MCF 10A (cell line): ENCODE results near the gene ETV5. TPM values are rescaled to one million over a fixed set of nuclear protein-coding genes. Genes with fewer than 3 reads are reported as not detected.

Experiments used
- BruUV-seq: library from RNA; stranded (reverse); fragments of 400-500 nt; replicated peaks from 2 replicates; lab custom pipeline; 2021; lab: Mats Ljungman, UMichigan
- CTCF ChIA-PET: fragments of 300-600 bp; sonication (Branson Sonifier 250); formaldehyde crosslinking; extraction: SDS; loops from one replicate; lab custom pipeline; 2021; ENCODE audit warnings: antibody characterized with exemption, inconsistent platforms; lab: Yijun Ruan, JAX
- POLR2A ChIA-PET: fragments of 300-600, 350-650 bp; sonication (Branson Sonifier 250); formaldehyde crosslinking; extraction: SDS; loops from one replicate; lab custom pipeline; 2020; ENCODE audit warnings: antibody characterized with exemption, inconsistent platforms; lab: Yijun Ruan, JAX
- DNase-seq: peaks from one replicate; pipeline ENCODE4 v3.0.0-alpha.2; 2018; ENCODE audit not compliant: unreplicated experiment
- H3K27ac Mint-ChIP-seq: one replicate; pipeline ENCODE4 v1.8.0; 2022; ENCODE audit warnings: mild to moderate bottlenecking, low read depth, mixed read lengths; ENCODE audit not compliant: unreplicated experiment
- H3K27me3 Mint-ChIP-seq: one replicate; pipeline ENCODE4 v1.8.0; 2022; ENCODE audit warnings: mixed read lengths; ENCODE audit not compliant: insufficient read depth, unreplicated experiment
- H3K36me3 Mint-ChIP-seq: one replicate; pipeline ENCODE4 v1.8.0; 2022; ENCODE audit warnings: mild to moderate bottlenecking, moderate library complexity, mixed read lengths; ENCODE audit not compliant: insufficient read depth, unreplicated experiment
- H3K4me1 Mint-ChIP-seq: one replicate; pipeline ENCODE4 v1.8.0; 2022; ENCODE audit warnings: mixed read lengths; ENCODE audit not compliant: insufficient read depth, unreplicated experiment
- H3K4me3 Mint-ChIP-seq: one replicate; pipeline ENCODE4 v1.8.0; 2022; ENCODE audit warnings: mild to moderate bottlenecking, moderate library complexity, mixed read lengths; ENCODE audit not compliant: unreplicated experiment
- H3K9me3 Mint-ChIP-seq: one replicate; pipeline ENCODE4 v1.8.0; 2022; ENCODE audit warnings: mixed read lengths; ENCODE audit not compliant: unreplicated experiment
- intact Hi-C: fragments of 100-400 bp; cut with micrococcal nuclease; formaldehyde crosslinking; loops from 2 replicates; pipeline ENCODE4 v1.14.1; 2022
- total RNA-seq: library from RNA; stranded (reverse); gene quantifications from 2 replicates; pipeline ENCODE4 v1.2.3, GENCODE V29; 2022
- TF ChIP-seq, protein P1 (sequence below): fragments of 200-600 bp; IDR thresholded peaks from one replicate; pipeline ENCODE4 v1.8.0; 2022; ENCODE audit warnings: antibody characterized with exemption, mild to moderate bottlenecking; ENCODE audit not compliant: unreplicated experiment

Gene ETV5
- total RNA-seq, 1 experiment from 2014 or later, result 93.0 TPM

DNA sequence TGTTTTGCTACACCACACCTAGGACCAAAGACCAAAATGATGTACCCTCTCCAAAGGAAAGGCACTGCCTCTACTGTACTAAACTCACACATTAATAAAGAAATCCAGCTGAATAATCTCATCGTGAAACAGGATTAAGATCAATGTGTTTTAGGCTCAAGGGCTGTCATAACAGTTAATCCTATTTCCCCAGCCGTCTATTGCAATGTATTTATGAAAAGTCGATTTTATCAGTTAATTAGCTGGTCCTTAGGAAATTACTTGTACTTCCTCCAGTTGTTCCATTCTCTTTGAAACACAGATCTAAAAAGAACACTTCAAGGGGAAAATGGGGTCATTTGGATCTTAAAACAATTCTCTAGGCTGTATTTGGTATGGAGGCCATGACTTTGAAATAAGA, 8.5 kb downstream of the ETV5 start:
- POLR2A ChIA-PET, result no interaction called here
- TF ChIP-seq, protein P1, sequence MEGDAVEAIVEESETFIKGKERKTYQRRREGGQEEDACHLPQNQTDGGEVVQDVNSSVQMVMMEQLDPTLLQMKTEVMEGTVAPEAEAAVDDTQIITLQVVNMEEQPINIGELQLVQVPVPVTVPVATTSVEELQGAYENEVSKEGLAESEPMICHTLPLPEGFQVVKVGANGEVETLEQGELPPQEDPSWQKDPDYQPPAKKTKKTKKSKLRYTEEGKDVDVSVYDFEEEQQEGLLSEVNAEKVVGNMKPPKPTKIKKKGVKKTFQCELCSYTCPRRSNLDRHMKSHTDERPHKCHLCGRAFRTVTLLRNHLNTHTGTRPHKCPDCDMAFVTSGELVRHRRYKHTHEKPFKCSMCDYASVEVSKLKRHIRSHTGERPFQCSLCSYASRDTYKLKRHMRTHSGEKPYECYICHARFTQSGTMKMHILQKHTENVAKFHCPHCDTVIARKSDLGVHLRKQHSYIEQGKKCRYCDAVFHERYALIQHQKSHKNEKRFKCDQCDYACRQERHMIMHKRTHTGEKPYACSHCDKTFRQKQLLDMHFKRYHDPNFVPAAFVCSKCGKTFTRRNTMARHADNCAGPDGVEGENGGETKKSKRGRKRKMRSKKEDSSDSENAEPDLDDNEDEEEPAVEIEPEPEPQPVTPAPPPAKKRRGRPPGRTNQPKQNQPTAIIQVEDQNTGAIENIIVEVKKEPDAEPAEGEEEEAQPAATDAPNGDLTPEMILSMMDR, result no peak
- CTCF ChIA-PET, result interaction anchor here (0.8 kb wide), 1 partner anchor 440 kb away, joined by 3 read pairs; no protein-coding TSS in a partner anchor
- intact Hi-C loops, result loop anchor here (10.0 kb wide), 1 partner anchor 444 kb away; the partner anchor contains the start of gene CRYGS
- DNase-seq, result no peak
- Mint-ChIP-seq H3K27me3 (no peaks in the 10 kb centered on the region), H3K4me1 (peaks cover 51% of the 10 kb centered on the region), H3K9me3 (no peaks in the 10 kb centered on the region), H3K27ac (no peak overlapping the region), H3K4me3 (no peak overlapping the region), H3K36me3 (peaks cover 15% of the 10 kb centered on the region)
- no TSS peak for BruUV-seq

DNA sequence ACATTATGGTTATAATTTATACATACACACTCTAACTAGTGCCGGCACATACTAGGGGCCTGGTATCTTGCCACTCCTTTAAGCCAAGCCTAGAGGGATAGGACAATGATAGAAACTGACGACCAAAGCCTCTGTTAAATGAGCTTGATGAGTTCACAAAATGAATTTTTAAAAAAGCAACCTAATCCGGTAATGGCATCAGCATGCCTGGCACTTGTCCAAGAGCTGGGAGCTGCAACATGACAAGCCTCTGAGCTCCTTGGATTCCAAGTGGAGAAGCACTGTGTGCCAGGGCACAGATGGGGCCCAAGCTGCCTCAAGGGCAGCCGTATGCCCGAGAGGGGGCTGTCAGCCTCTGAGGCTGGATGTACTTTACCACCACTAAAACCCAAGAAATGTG, 9.7 kb downstream of the ETV5 start:
- Mint-ChIP-seq H3K36me3 (peaks cover 21% of the 10 kb centered on the region), H3K9me3 (no peaks in the 10 kb centered on the region), H3K27me3 (no peaks in the 10 kb centered on the region), H3K4me1 (peaks cover 47% of the 10 kb centered on the region), H3K4me3 (peak overlapping the region; percentile 66), H3K27ac (peak overlapping the region; percentile 77)
- CTCF ChIA-PET, result interaction anchor here (1.3 to 1.9 kb wide), 2 partner anchors 18 to 156 kb away, joined by 3 to 4 read pairs; no protein-coding TSS in a partner anchor
- intact Hi-C loops, result no loop called here
- TF ChIP-seq, protein P1, result no peak
- peak; percentile 81 for DNase-seq
- POLR2A ChIA-PET, result interaction anchor here (0.7 to 3.4 kb wide), 6 partner anchors 8 to 162 kb away, joined by 3 to 25 read pairs (median 3); partner anchors contain the start of gene ETV5
- BruUV-seq, result no TSS peak

DNA sequence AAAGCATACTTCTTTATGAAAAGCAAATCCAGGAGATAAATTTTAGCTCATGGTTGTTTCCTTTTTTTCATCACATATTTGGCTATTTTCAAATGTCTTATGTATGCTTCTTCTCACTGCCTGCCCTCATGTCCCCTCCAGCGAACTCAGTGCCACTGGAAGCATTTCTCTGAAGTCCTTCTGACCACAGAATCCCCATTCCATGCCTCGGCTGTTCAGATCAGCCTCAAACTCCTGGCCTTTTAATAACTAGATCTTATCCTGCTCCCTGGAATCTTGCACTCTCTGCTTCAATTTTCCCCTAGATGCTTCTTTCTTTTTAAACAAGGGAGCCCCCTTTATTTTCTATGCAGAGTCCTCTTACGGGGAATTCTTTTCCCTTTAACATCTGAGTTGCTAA, 10.1 kb downstream of the ETV5 start:
- TF ChIP-seq, protein P1, result no peak
- peak overlapping the region; percentile 77 for H3K27ac Mint-ChIP-seq
- no TSS peak for BruUV-seq
- POLR2A ChIA-PET, result interaction anchor here (0.7 to 3.4 kb wide), 7 partner anchors 8 to 162 kb away, joined by 3 to 25 read pairs (median 3); partner anchors contain the start of gene ETV5
- no peaks in the 10 kb centered on the region for H3K27me3 Mint-ChIP-seq
- intact Hi-C loops, result no loop called here
- no peak for DNase-seq
- H3K36me3 Mint-ChIP-seq, result peaks cover 24% of the 10 kb centered on the region
- peak overlapping the region; percentile 66 for H3K4me3 Mint-ChIP-seq
- H3K4me1 Mint-ChIP-seq, result peaks cover 43% of the 10 kb centered on the region
- CTCF ChIA-PET, result interaction anchor here (1.3 to 1.9 kb wide), 2 partner anchors 17 to 155 kb away, joined by 3 to 4 read pairs; no protein-coding TSS in a partner anchor
- no peaks in the 10 kb centered on the region for H3K9me3 Mint-ChIP-seq

DNA sequence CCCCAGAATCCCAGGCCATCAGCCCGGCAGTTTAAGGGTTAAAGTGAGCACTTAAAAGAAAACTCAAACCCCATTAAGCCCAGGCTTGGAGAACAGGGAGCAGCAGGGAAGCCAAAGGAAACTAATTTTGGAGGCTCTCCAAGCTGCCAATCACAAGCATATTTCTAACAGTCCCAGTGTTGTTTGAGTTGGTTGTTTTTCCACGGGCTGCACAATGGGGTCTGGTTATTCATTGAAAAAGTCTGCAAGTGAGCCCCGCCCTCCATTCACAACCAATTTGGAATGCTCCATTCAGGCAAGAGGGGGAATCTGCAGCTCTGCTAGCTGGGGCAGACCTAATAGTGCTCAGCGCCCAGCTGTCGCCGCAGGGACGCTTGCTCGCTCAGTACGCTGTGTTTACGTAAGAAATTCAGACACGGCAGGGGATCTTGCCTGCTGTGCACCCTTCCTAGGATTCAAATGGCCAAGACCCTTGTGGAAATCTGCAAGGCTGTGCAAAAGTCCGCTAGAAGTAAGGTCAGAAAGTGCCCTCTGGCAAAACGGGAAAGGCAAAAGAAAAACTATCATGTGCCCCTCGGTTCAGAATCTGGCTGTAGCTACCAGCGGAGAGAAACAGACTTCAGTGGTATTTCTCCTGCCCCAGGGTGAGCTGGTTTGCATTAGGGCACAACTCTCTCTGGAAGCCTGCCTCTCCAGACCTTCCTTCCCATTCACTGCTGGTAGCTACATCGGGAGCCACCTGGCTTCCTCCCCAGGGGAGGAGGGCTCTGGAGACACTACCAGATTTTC, 11.0 kb downstream of the ETV5 start:
- CTCF ChIA-PET, result interaction anchor here (0.6 to 1.9 kb wide), 9 partner anchors 12 to 437 kb away, joined by 3 to 5 read pairs (median 3); no protein-coding TSS in a partner anchor
- Mint-ChIP-seq H3K4me1 (peaks cover 34% of the 10 kb centered on the region), H3K4me3 (peak overlapping the region; percentile 66), H3K36me3 (peaks cover 19% of the 10 kb centered on the region), H3K9me3 (no peaks in the 10 kb centered on the region), H3K27me3 (no peaks in the 10 kb centered on the region), H3K27ac (no peak overlapping the region)
- DNase-seq, result peak; percentile 76
- no TSS peak for BruUV-seq
- POLR2A ChIA-PET, result interaction anchor here (0.9 to 3.4 kb wide), 5 partner anchors 11 to 155 kb away, joined by 3 to 25 read pairs (median 4); partner anchors contain the start of gene ETV5
- intact Hi-C loops, result no loop called here
- TF ChIP-seq, protein P1, result no peak
